Stimulated activated CD8-positive, alpha-beta memory T cell treated with anti-CD3 and anti-CD28 coated beads, Interleukin-2, amount 100 ng/mL, for 48 hours (primary cell): ENCODE data around the gene ING5.
A peak's percentile ranks its signal among the peaks of the same experiment; 100 is the strongest.
"Not testable (repeated sequence)": the region's sequence is repeated elsewhere in the genome, so short reads cannot be mapped to it uniquely, and the experiment has no call there.

Experiments
- DNase-seq, 2 donors: peaks; one replicate each; pipeline ENCODE4 v3.0.0-alpha.2; 2020; ENCODE audit warnings: low read depth in 2 of 2

Gene ING5

DNA sequence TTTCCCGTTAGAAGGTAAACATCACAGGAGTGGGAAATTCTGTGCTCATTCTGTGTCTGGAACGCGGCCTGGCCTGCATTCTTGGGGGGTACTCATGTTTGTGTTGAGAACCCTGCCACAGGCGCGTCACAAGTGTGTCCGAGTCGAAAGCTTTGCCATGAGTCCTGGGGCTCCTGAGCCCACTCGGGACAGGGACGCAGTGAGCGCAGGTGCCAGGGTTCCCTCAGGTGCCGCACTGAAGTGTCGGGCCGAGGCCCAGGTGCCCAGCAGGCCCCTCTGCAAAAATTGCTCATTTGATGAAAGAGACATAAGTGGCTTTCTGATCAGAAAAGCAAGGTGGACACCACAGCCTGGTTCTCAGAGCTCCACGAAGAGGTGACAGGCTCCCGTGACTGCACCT, 37.3 kb downstream of the ING5 start:
- DNase-seq = no peak

DNA sequence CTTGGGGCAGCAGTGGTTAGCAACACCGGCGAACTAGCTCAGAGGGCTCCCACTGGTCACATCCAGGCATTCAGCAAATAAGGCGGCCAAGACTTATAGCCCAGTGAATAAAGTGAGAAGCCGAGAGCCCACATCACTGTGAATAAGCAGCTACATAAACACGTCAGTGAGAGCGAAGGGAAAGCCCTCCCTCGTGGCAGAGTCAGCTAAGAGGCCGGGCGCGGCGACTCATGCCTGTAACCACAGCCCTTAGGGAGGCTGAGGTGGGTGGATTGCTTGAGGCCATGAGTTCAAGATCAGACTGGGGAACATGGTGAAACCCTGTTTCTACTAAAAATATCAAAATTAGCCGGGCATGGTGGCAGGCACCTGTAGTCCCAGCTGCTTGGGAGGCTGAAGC, 37.8 kb downstream of the ING5 start:
- DNase-seq = peak; percentile 59 to 68

DNA sequence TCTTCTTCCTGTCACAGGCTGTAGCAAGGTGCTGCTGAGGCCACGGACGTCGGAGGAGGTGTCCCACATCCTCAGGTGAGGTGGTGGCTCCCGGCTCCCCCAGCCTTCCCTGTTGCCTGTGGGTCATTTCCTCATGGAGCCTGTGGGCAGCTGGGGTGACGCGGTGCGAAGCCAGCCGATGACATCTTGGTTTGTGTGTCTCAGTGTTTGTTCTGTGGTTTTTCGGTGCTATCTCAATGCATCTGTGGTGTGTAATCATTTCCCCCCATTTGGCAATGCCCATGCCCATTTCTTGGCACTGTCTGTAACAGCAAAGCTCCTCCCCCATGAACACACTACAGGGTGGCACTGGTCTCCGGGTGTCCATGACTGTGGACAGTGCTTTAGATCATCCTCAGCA, 39.2 kb downstream of the ING5 start:
- DNase-seq = peak in 1 of 2 donors; percentile 31

DNA sequence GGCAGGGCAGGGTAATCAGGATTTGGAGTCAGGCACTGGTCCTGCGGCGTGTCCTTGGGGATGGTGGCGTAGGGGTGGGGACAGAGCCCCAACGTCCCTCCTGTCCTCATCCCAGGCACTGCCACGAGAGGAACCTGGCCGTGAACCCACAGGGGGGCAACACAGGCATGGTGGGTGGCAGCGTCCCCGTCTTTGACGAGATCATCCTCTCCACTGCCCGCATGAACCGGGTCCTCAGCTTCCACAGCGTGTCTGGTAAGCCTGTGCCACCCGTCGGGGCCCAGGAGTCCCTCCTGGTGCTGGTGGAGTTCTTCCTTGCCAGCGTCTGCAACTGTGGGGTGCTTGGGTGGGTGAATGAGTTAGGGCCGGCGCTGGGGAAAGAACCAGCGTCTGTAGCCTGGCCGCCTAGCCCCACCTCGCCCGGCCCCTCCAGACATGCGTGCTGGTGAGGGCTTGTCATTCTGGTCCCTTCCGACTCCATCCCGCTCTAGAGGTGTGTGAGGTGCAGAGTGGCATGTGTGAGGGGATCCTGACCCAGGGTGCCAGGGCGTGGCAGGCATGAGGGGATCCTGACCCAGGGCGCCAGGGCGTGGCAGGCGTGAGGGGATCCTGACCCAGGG, 40.6 kb downstream of the ING5 start:
- no peak for DNase-seq

DNA sequence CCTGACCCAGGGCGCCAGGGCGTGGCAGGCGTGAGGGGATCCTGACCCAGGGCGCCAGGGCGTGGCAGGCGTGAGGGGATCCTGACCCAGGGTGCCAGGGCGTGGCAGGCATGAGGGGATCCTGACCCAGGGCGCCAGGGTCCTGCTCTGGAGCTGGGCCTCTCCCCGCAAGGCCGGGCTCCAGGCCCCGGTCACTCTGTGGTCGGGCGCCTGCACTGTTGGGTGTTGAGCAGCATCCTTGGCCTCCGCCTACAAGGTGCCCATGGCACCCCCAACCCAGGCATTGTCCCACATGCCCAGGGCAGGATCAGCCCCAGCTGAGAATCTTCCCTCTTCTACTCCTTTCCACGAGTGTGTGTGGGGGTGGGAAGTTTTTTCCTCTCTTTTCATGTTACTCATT, 41.2 kb downstream of the ING5 start:
- not testable (repeated sequence) for DNase-seq

DNA sequence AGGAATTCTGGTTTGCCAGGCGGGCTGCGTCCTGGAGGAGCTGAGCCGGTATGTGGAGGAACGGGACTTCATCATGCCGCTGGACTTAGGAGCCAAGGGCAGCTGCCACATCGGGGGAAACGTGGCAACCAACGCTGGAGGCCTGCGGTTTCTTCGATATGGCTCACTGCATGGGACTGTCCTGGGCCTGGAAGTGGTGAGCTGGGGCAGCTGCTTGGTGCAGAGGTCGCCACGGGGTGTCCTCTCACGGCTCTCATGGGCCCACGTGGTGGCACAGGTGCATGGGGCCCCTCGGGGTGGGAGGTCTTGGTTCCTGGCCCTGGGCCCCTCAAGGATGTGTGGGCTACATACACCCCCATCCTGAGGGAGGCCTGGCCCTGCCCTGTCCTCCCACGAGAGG, 41.8 kb downstream of the ING5 start:
- no peak for DNase-seq

DNA sequence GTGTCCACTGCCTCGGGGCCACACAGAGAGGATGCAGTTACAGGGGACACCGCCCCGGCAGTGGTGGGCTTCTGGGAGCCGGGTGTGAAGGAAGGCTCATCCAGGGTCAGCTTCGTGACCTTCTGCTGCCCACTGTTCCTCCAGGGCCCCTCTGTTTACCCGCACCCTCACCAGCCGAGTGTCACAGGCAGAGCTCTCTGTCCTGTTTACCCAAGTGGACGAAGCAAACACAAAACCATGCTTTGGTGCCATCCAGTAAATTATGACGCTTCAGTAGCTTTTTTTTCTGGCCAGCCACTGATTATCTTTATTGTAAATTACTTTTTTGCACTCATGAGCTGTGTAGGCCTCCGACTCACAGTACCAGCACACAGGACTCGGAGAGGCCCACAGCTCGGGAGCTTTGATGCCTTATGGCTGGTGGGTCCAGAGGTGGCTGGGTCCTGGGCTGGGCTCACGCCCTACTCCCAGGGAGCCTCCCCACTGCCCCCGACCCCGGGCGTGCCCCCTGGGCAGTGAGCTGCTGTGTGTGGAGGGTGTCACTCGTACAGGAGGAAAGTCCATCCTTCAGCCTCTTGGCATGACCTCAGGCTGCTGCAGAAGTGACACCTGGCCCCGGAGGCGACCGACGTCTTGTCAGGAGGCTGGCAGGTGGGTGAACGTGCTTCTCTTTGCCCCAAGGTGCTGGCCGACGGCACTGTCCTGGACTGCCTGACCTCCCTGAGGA, 42.4 kb downstream of the ING5 start:
- DNase-seq = no peak

DNA sequence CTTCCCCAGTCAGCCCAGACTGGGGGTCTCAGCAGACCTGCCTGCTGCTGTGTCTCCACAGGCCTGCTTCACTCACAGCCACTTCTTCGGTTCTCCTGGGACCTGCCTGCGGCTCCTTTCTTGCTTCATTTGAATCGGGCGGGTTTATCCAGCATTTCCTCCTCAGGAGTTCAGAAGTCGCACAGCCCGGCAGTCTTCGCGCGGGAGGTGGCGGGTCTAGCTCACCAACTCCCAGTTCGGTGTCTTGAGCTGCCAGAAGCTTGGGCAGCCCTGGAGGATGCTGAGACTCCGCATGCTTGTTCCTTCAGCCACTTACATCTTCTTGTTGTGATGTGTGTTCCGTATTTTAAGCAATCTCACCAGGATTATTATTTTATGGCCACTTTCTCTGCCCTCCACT, 43.4 kb downstream of the ING5 start:
- DNase-seq = no peak

DNA sequence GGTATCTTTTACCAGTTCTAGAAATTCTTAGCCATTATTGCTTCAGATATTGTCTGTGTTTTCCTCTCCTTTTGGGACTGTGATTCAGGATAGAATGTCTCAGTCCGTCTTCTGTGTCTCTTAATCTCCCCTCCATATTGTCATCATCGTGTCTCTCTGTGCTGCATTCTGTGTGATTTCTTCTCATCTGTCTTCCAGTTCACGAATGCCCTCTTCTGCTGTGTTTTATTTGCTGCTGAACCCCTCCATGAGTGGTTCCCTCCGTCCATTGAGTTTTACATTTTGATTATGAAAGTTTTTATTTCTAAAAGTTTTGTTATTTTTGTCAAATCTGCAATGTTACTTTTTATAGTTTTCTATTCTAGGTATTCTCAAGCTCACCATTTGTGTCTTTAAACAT, 44.2 kb downstream of the ING5 start:
- DNase-seq = no peak

DNA sequence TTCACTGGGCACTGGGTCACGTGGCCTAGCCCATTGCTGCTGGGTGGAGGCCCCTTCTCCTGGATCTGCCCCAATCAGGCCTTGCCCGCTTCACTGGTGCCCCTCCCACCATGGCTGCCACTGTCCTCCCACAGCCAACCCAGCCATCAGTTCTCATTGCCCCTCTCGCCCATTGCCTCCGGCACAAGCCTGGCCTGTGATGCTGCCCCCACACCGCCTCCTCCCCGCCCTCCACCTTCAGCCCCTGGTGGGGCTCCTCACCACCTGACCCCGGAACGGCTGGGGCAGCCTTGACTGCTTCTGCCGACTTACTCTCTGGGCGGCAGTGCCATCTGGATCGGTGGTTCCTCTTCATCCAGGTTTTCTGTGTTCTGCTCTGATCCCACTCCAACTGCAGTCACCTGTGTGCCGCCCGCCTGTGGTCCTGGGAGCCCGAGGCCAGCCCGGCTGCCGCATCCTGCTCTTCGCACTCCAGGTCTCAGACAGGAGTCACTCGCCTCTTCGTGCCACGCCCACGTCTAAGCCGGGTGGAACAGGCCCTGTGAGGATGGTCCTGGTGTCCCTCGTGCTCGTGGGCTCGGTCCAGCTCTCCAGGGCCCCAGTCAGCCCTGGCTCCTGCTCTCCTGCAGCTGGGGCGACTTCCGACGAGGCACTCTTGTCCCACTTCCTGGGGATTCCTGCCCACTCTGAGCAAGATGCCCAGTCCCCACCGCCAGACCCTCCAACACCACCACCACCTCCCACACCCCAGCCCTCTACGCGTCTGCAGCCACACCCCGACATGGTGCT, 46.8 kb downstream of the ING5 start:
- DNase-seq = no peak

DNA sequence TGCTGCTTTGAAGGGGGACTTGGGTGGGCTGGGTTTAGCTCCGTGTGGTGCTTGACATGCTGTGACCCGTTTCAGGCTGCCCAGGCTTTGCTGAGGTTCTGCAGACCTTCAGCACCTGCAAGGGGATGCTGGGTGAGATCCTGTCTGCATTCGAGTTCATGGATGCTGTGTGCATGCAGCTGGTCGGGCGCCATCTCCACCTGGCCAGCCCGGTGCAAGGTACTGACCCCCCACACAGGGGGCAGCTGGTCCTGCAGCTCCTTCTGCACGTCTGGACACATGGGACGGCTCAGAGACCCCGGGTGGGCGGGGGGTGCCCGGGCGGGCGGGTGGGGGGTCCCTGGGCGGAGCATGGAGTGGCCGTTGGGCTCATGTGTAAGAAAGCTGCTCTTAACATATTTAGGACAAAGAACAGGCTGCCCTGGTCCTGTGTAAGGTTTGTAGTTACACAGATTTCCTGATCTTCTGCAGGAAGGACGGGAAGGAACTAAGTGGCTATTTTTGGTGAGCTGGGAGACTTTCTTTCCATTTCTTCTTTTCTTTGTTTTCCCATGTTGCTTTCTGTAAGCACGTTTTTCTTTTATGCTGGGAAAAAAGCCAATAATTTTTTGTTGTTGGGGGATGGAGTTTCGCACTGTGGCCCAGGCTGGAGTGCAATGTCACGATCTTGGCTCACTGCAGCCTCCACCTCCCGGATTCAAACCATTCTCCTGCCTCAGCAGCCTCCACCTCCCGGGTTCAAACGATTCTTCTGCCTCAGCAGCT, 48.4 kb downstream of the ING5 start:
- DNase-seq = no peak

DNA sequence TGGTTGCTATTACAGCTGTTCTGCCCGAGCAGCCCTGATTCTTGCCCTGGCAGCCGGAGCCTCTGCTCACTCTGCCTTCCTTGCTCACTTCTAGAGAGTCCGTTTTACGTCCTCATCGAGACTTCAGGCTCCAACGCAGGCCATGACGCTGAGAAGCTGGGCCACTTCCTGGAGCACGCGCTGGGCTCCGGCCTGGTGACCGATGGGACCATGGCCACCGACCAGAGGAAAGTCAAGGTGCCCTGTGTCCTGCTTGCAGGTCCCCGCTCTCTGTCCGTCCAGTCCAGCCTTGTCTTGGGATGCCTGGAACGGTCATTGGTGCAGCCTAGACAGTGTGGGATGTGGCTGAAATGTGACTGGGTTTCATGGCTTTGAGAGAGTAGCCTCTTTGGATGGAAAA, 49.3 kb downstream of the ING5 start:
- no peak for DNase-seq

DNA sequence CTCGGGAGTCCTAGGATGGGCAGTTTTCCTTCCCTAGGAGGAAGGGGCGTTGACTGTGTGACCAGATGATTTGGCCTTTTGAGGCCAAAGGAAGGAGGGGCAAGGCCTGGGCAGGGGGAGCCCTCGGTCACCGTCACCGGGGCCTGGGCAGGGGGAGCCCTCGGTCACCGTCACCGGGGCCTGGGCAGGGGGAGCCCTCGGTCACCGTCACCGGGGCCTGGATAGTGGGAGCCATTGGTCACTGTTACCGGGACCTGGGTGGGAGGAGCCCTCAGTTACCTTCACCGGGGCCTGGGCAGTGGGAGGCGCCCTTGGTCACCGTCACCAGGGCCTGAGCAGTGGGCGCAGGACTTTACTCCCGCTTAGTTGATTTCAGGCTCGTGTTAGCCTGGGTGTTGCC, 49.9 kb downstream of the ING5 start:
- no peak for DNase-seq

DNA sequence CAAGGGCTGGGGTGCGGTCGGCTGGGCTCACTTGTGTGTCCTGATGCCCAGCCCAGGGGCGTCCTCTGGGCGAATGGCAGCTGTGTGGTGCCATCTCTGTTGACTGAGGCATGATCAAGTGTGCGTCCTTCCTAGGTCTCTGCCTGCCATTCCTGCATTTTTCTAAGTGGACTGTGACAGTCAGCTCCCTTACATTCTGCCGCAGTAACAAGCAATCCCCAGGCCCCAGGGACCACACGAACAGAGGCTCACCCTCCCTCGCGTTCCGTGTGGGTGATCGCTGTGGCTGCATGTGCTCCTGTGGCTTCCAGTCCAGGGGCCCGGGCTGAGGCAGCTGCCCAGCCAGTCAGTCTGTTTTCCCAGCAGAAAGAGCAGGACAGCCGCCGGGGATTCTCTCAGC, 50.4 kb downstream of the ING5 start:
- no peak for DNase-seq

DNA sequence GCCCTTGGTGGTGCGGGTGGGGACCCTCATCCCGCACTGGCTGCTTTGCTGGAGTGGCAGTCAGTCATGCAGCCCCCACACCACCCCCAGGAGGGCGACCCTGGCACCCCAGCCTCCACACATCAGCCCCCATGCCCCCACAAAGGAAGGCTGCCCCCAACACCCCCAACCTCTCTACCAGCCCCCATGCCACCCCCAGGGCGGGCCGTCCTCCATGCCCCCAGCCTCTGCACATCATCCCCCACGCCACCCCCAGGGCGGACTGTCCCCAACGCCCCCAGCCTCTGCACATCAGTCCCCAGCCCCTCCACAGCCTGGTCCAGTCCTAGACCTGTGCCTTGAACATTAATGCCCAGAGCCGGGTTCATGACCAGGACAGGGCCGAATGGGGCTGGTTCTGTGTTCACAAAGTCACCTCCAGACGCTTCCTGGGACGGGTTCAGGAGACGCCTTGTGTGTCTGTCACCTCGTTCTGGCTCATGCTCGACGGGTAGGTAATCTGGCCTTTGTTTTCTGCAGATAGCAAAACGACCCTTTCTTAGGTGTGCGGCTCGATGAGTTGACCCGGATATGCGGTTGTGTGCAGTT, 50.9 kb downstream of the ING5 start:
- DNase-seq = no peak

DNA sequence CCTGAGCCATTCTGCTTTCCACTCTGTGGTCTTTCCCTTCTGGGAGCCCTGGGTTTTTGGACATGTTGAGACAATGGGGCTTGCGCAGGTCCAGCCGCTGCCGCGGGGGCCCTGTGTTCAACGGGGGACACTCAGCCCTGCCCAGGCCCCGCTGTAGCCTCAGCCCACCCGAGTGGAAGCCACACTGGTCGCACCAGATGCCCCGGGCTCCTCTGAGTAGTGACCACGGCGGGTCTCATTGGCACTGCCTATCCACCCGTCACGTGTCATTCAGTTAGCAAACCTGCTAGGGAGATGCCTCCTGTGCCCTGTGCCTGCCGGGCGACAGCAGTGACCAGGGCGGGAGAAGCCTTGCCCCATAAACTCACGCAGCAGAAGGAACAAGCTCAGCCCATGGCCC, 51.7 kb downstream of the ING5 start:
- DNase-seq = no peak

DNA sequence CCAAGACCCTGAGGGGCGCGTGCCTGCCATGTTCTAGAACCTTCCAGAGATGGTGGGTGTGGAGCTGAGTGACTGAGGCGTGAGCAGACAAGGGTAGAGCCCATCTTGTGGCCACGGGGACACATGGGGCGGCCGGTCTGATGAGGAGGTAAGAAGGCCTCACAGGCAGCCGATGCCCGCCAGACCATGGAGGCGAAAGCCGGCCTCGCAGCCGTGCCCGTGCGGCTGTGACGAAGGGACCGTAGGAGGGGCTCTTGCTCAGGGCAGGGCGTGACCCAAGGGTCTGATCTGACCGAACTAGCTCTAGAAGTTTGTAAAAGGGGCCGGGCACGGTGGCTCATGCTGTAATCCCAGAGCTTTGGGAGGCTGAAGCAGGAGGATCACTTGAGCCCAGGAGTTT, 52.2 kb downstream of the ING5 start:
- no peak for DNase-seq

DNA sequence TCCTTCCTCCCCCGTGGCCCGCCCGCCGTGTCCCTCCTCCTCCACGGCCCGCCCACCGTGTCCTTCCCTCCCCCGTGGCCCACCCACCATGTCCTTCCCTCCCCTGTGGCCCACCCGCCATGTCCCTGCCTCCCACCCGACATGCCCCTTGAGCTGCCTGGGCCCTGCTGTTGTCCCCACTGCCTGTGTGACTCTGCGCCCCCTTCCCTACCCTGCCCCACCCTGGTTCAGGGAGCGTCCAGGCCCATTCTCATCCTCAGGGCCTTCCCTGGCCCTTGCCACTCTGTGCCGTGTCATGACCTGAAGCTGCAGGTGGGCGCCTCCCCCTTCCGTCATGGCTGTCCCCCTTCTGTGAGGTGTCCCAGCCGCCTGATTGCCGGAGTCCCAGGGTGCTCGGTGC, 53.3 kb downstream of the ING5 start:
- no peak for DNase-seq

DNA sequence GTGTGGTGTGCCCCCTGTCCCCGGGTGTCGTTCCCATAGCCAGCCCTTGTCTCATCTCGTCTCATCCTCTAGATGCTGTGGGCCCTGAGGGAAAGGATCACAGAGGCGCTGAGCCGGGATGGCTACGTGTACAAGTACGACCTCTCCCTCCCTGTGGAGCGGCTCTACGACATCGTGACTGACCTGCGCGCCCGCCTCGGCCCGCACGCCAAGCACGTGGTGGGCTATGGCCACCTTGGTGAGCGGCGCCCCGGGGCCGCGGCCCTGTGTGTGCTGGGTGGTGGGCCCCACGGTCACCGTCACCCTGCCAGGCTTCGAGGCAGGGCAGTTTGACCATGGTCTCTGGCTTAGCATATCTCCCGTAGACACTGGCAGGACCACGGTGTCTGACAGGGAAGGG, 53.9 kb downstream of the ING5 start:
- DNase-seq = no peak

DNA sequence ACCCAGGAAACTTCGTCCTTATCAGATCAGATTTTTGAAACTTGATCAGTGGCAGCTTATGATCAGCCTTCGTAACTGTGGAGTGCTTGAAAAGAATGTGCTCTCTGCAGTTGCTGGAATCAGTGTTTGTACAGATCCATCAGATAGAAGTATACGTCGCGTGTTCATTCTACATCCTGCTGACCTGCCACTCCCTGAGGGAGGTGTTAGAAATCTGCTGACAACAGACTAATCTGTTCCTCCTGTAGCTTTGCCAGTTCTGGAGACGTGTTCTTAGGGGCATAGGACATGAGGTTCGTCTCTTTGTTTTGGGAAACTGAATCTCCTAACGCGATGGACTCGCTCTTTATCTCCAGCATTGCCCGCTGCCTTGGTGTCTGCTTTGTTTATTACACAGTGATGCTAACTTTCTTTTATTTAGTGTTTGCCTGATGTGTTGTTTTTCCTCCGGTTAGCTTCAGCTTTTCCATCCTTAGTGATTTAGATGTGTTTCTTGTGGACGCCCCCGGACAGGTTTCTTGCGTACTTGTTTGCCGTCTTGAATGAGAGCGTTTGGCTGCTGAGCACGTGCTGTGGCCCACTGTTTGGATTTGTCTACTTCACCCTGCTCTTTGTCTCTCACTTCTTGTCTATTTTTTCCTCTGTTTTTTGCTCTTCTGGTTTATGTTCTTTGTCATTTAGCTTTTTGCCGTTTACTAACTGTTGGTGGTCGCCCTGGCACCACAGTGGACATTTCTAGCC, 57.4 kb downstream of the ING5 start:
- no peak for DNase-seq

DNA sequence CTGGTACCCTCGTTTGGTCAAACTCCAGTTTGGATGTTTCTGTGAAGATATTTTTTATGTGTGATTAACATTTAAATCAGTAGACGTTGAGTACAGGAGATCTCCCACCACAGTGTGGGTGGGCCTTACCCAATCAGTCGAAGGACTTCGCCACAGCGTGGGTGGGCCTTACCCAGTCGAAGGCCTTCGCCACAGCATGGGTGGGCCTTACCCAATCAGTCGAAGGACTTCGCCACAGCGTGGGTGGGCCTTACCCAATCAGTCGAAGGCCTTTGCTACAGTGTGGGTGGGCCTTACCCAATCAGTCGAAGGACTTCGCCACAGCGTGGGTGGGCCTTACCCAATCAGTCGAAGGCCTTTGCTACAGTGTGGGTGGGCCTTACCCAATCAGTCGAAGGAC, 58.1 kb downstream of the ING5 start:
- DNase-seq = not testable (repeated sequence)
